ENCODE results near the gene ZNF669. TPM values are rescaled to one million over a fixed set of nuclear protein-coding genes. Genes with fewer than 3 reads are reported as not detected.
A peak's percentile ranks its signal among the peaks of the same experiment; 100 is the strongest.
"Not testable (repeated sequence)": the region's sequence is repeated elsewhere in the genome, so short reads cannot be mapped to it uniquely, and the experiment has no call there.

The ZNF669 gene
- 1 to 10 TPM; 3.2 to 6.0 (median 5.1) TPM for total RNA-seq
- polyA plus RNA-seq = 3.4 TPM
- long read RNA-seq, donor 1, partial matches to known transcripts = 0 of 4 reads
- long read RNA-seq, donor 1, other reads (novel, unspliced or antisense) = 0 of 4 reads
- long read RNA-seq, donor 2, partial matches to known transcripts = 0 of 3 reads
- long read RNA-seq, donor 2, other reads (novel, unspliced or antisense) = 1 of 3 reads
- long read RNA-seq, donor 3, transcript ZNF669-204 (4 exons, 1,718 nt) = major isoform, 13 of 15 reads
- long read RNA-seq, donor 3, partial matches to known transcripts = 0 of 15 reads
- long read RNA-seq, donor 3, other reads (novel, unspliced or antisense) = 0 of 15 reads
- long read RNA-seq, donor 4 = 0 reads

- Histone ChIP-seq H3K27ac (ENCODE audit: low read length) (peak within 1 kb of the TSS; percentile 96), H3K4me1 (ENCODE audit: control insufficient read depth, insufficient read depth, low read length) (no peaks in the 10 kb centered on the region), H3K27me3 (ENCODE audit: control insufficient read depth, insufficient read depth) (no peaks in the 10 kb centered on the region), H3K4me3 (ENCODE audit: low read length) (peak within 1 kb of the TSS; percentile 95), H3K9me3 (ENCODE audit: control insufficient read depth, low read length) (no peaks in the 10 kb centered on the region)
- intact Hi-C loops (cut with DNase I) = no loop called here
- peak; percentile 100 for ATAC-seq
- DNase-seq = peak; percentile 97 to 99 (median 98)
- under 1% methylated on average over 58 of the region's 58 CpGs for WGBS
These were observed at the start of gene ZNF669 for GRCh38 chr1:247103859-247104591. ZNF669 (minus strand) TSS chr1:247104356; CDS start chr1:247104199, 157 bp downstream.

GRCh38 chr1:247147781-247148180, 43.6 kb upstream of the ZNF669 start:
- Histone ChIP-seq H3K27me3 (ENCODE audit: control insufficient read depth, insufficient read depth) (no peaks in the 10 kb centered on the region), H3K4me1 (ENCODE audit: control insufficient read depth, insufficient read depth, low read length) (no peaks in the 10 kb centered on the region), H3K27ac (ENCODE audit: low read length) (no peak overlapping the region), H3K4me3 (ENCODE audit: low read length) (no peak overlapping the region), H3K9me3 (ENCODE audit: control insufficient read depth, low read length) (peaks cover 6% of the 10 kb centered on the region)
- ATAC-seq (no peak), DNase-seq (no peak)
- intact Hi-C loops (cut with DNase I) = no loop called here
- WGBS = 97% methylated on average over 2 of the region's 2 CpGs

GRCh38 chr1:247147120-247147519, 43.0 kb upstream of the ZNF669 start:
- H3K4me3 ChIP-seq (ENCODE audit: low read length); H3K4me1 ChIP-seq (ENCODE audit: control insufficient read depth, insufficient read depth, low read length); DNase-seq; ATAC-seq; H3K9me3 ChIP-seq (ENCODE audit: control insufficient read depth, low read length); intact Hi-C loops (cut with DNase I); H3K27ac ChIP-seq (ENCODE audit: low read length); H3K27me3 ChIP-seq (ENCODE audit: control insufficient read depth, insufficient read depth): not testable (repeated sequence)
- 92% methylated on average over 10 of the region's 10 CpGs for WGBS

GRCh38 chr1:247146671-247147070, 42.5 kb upstream of the ZNF669 start:
- peaks cover 8% of the 10 kb centered on the region for H3K9me3 ChIP-seq (ENCODE audit: control insufficient read depth, low read length)
- WGBS = 97% methylated on average over 3 of the region's 3 CpGs
- H3K27me3 ChIP-seq (ENCODE audit: control insufficient read depth, insufficient read depth) = no peaks in the 10 kb centered on the region
- no peak overlapping the region for H3K4me3 ChIP-seq (ENCODE audit: low read length)
- ATAC-seq (no peak), DNase-seq (no peak)
- H3K4me1 ChIP-seq (ENCODE audit: control insufficient read depth, insufficient read depth, low read length) = no peaks in the 10 kb centered on the region
- intact Hi-C loops (cut with DNase I) = no loop called here
- H3K27ac ChIP-seq (ENCODE audit: low read length) = no peak overlapping the region

- Histone ChIP-seq H3K27me3 (ENCODE audit: control insufficient read depth, insufficient read depth) (no peaks in the 10 kb centered on the region), H3K4me3 (ENCODE audit: low read length) (no peak overlapping the region), H3K9me3 (ENCODE audit: control insufficient read depth, low read length) (peaks cover 8% of the 10 kb centered on the region), H3K4me1 (ENCODE audit: control insufficient read depth, insufficient read depth, low read length) (no peaks in the 10 kb centered on the region), H3K27ac (ENCODE audit: low read length) (no peak overlapping the region)
- 88% methylated on average over 6 of the region's 6 CpGs for WGBS
- intact Hi-C loops (cut with DNase I) = no loop called here
- DNase-seq (no peak), ATAC-seq (no peak)
These were observed 41.1 kb upstream of the ZNF669 start for GRCh38 chr1:247145279-247145678.

GRCh38 chr1:247139557-247139956, 35.4 kb upstream of the ZNF669 start:
- not testable (repeated sequence) for ATAC-seq

GRCh38 chr1:247131236-247131635, 27.1 kb upstream of the ZNF669 start:
- intact Hi-C loops (cut with DNase I) = no loop called here
- no peaks in the 10 kb centered on the region for H3K4me1 ChIP-seq (ENCODE audit: control insufficient read depth, insufficient read depth, low read length)
- DNase-seq (no peak), ATAC-seq (no peak)
- no peak overlapping the region for H3K27ac ChIP-seq (ENCODE audit: low read length)
- WGBS = 97% methylated on average over 10 of the region's 10 CpGs
- H3K27me3 ChIP-seq (ENCODE audit: control insufficient read depth, insufficient read depth) = no peaks in the 10 kb centered on the region
- H3K9me3 ChIP-seq (ENCODE audit: control insufficient read depth, low read length) = no peaks in the 10 kb centered on the region
- H3K4me3 ChIP-seq (ENCODE audit: low read length) = no peak overlapping the region

More at GRCh38 chr1:247139557-247139956, 35.4 kb upstream of the ZNF669 start:
- H3K27me3 ChIP-seq (ENCODE audit: control insufficient read depth, insufficient read depth); H3K4me1 ChIP-seq (ENCODE audit: control insufficient read depth, insufficient read depth, low read length); H3K4me3 ChIP-seq (ENCODE audit: low read length); H3K27ac ChIP-seq (ENCODE audit: low read length); intact Hi-C loops (cut with DNase I); H3K9me3 ChIP-seq (ENCODE audit: control insufficient read depth, low read length); DNase-seq: not testable (repeated sequence)

- H3K9me3 ChIP-seq (ENCODE audit: control insufficient read depth, low read length); H3K27me3 ChIP-seq (ENCODE audit: control insufficient read depth, insufficient read depth); ATAC-seq; DNase-seq; H3K27ac ChIP-seq (ENCODE audit: low read length); H3K4me1 ChIP-seq (ENCODE audit: control insufficient read depth, insufficient read depth, low read length); H3K4me3 ChIP-seq (ENCODE audit: low read length): not testable (repeated sequence)
- WGBS = 88% methylated on average over 12 of the region's 18 CpGs
- intact Hi-C loops (cut with DNase I) = loop anchor here in 2 of 4 donors (5.0 kb wide), 2 partner anchors 40 to 45 kb away; partner anchors contain the start of gene ZNF124 (in 1 of the 2)
These were observed 23.5 kb upstream of the ZNF669 start for GRCh38 chr1:247127519-247128282.

- not testable (repeated sequence) for H3K9me3 ChIP-seq (ENCODE audit: control insufficient read depth, low read length); H3K27ac ChIP-seq (ENCODE audit: low read length); DNase-seq; H3K4me3 ChIP-seq (ENCODE audit: low read length); H3K4me1 ChIP-seq (ENCODE audit: control insufficient read depth, insufficient read depth, low read length); H3K27me3 ChIP-seq (ENCODE audit: control insufficient read depth, insufficient read depth)
- intact Hi-C loops (cut with DNase I) = loop anchor here in 2 of 4 donors (5.0 kb wide), 2 partner anchors 41 to 46 kb away; partner anchors contain the start of gene ZNF124 (in 1 of the 2)
- ATAC-seq = peak; percentile 75 to 79
- WGBS = no CpG with 5 or more reads among the region's 46 CpGs
These were observed 22.4 kb upstream of the ZNF669 start for GRCh38 chr1:247126601-247127000.

GRCh38 chr1:247126166-247126565, 22.0 kb upstream of the ZNF669 start:
- intact Hi-C loops (cut with DNase I) = loop anchor here in 2 of 4 donors (5.0 kb wide), 2 partner anchors 41 to 46 kb away; partner anchors contain the start of gene ZNF124 (in 1 of the 2)
- ATAC-seq = peak; percentile 100
- H3K9me3 ChIP-seq (ENCODE audit: control insufficient read depth, low read length); H3K27ac ChIP-seq (ENCODE audit: low read length); H3K4me1 ChIP-seq (ENCODE audit: control insufficient read depth, insufficient read depth, low read length); H3K4me3 ChIP-seq (ENCODE audit: low read length); H3K27me3 ChIP-seq (ENCODE audit: control insufficient read depth, insufficient read depth); DNase-seq: not testable (repeated sequence)
- no CpG with 5 or more reads among the region's 25 CpGs for WGBS

All from right cardiac atrium (tissue), 5 donors.